CD4-positive, CD25-positive, alpha-beta regulatory T cell (primary cell): Measurements from ENCODE around the gene CACNA1B. TPM values are rescaled to one million over a fixed set of nuclear protein-coding genes. Genes with fewer than 3 reads are reported as not detected.

Experiments
- ATAC-seq, 2 donors: fragments of 150-1000 bp; cut with Tn5 transposase; one replicate each; pipeline ENCODE4 v1.10.0; 2021; ENCODE audit warnings: low read depth in 2 of 2, moderate number of reproducible peaks in 2 of 2, moderate library complexity in 1 of 2
- DNase-seq, 3 donors: peaks; one replicate each; pipeline versions ENCODE4 v3.0.0 to v3.0.0-alpha.2; 2012 to 2022; ENCODE audit warnings: mixed read lengths in 1 of 3
- H3K27ac ChIP-seq: one replicate; pipeline ENCODE4 v1.7.0; 2013; ENCODE audit warnings: mild to moderate bottlenecking, low read length; ENCODE audit not compliant: insufficient read depth, poor library complexity, severe bottlenecking
- H3K27me3 ChIP-seq: one replicate; pipeline ENCODE4 v1.7.0; 2013; ENCODE audit warnings: low read length; ENCODE audit not compliant: control insufficient read depth, insufficient read depth
- H3K36me3 ChIP-seq: one replicate; pipeline ENCODE4 v1.7.0; 2013; ENCODE audit warnings: mild to moderate bottlenecking, low read length, moderate library complexity; ENCODE audit not compliant: control insufficient read depth, insufficient read depth
- H3K4me1 ChIP-seq: 2 replicates; pipeline ENCODE4 v1.7.0; 2013; ENCODE audit warnings: mild to moderate bottlenecking, low read length; ENCODE audit not compliant: insufficient read depth, control insufficient read depth, poor library complexity, severe bottlenecking
- H3K4me3 ChIP-seq: one replicate; pipeline ENCODE4 v1.7.0; 2013; ENCODE audit warnings: low read depth, mild to moderate bottlenecking, low read length, moderate library complexity
- H3K9me3 ChIP-seq, 2 experiments: 1 replicate in 1 of 2; 2 replicates in 1 of 2; pipeline ENCODE4 v1.7.0; 2013; ENCODE audit warnings: low read length in 2 of 2, mild to moderate bottlenecking in 1 of 2, moderate library complexity in 1 of 2; ENCODE audit not compliant: control insufficient read depth in 2 of 2
- H3K27ac Mint-ChIP-seq, 3 donors: one replicate each; pipeline ENCODE4 v1.8.0; 2020 to 2022; ENCODE audit warnings: mild to moderate bottlenecking in 3 of 3, mixed read lengths in 3 of 3, moderate library complexity in 2 of 3
- H3K27me3 Mint-ChIP-seq: one replicate; pipeline ENCODE4 v1.8.0; 2022; ENCODE audit warnings: mild to moderate bottlenecking, mixed read lengths
- H3K36me3 Mint-ChIP-seq: one replicate; pipeline ENCODE4 v1.8.0; 2020; ENCODE audit warnings: mixed read lengths
- H3K4me1 Mint-ChIP-seq, 4 donors: one replicate each; pipeline ENCODE4 v1.8.0; 2020 to 2022; ENCODE audit warnings: mixed read lengths in 4 of 4, mild to moderate bottlenecking in 1 of 4
- H3K4me3 Mint-ChIP-seq, 4 donors: one replicate each; pipeline ENCODE4 v1.8.0; 2020 to 2022; ENCODE audit warnings: mild to moderate bottlenecking in 4 of 4, mixed read lengths in 4 of 4, moderate library complexity in 3 of 4
- H3K9me3 Mint-ChIP-seq, 7 donors: one replicate each; pipeline ENCODE4 v1.8.0; 2020 to 2022; ENCODE audit warnings: mixed read lengths in 7 of 7, mild to moderate bottlenecking in 3 of 7, moderate library complexity in 2 of 7
- polyA plus RNA-seq, 4 donors: library from polyadenylated mRNA; unstranded; fragments of 300-500 nt; fragmentation: Illumina TruSeq; gene quantifications; one replicate each; pipeline ENCODE4 v1.2.3, GENCODE V29; 2021
- total RNA-seq: library from RNA; stranded (reverse); gene quantifications from one replicate; pipeline ENCODE4 v1.2.3, GENCODE V29; 2022

CACNA1B gene
- total and polyA plus RNA-seq, 5 donors from 2014 or later: not detected

- H3K4me3 Mint-ChIP-seq: no peak overlapping the region
- H3K27ac Mint-ChIP-seq: no peak overlapping the region
- no peak overlapping the region for H3K27ac ChIP-seq
- H3K9me3 Mint-ChIP-seq: peaks cover 0 to 10% (median 4%) of the 10 kb centered on the region in 7 donors
- H3K4me3 ChIP-seq: no peak overlapping the region
- no peaks in the 10 kb centered on the region for H3K36me3 ChIP-seq
- H3K9me3 ChIP-seq: peaks cover 13 to 25% of the 10 kb centered on the region in 2 experiments
- no peaks in the 10 kb centered on the region for H3K36me3 Mint-ChIP-seq
- no peaks in the 10 kb centered on the region for H3K27me3 ChIP-seq
- H3K4me1 Mint-ChIP-seq: no peaks in the 10 kb centered on the region
- no peaks in the 10 kb centered on the region for H3K4me1 ChIP-seq
- H3K27me3 Mint-ChIP-seq: peaks cover 6% of the 10 kb centered on the region
- DNase-seq (no peak), ATAC-seq (no peak)
These were observed 71.7 kb downstream of the CACNA1B start for GRCh38 chr9:137949260-137949659.

- H3K9me3 ChIP-seq: peaks cover 3 to 10% of the 10 kb centered on the region in 2 experiments
- Mint-ChIP-seq H3K27ac (no peak overlapping the region), H3K9me3 (peaks cover 0 to 3% (median 0%) of the 10 kb centered on the region in 7 donors), H3K4me3 (no peak overlapping the region), H3K27me3 (peaks cover 5% of the 10 kb centered on the region), H3K36me3 (no peaks in the 10 kb centered on the region), H3K4me1 (no peaks in the 10 kb centered on the region)
- DNase-seq: no peak
- H3K27ac ChIP-seq: no peak overlapping the region
- H3K4me1 ChIP-seq: no peaks in the 10 kb centered on the region
- no peaks in the 10 kb centered on the region for H3K36me3 ChIP-seq
- H3K4me3 ChIP-seq: no peak overlapping the region
- H3K27me3 ChIP-seq: no peaks in the 10 kb centered on the region
- no peak for ATAC-seq
These were observed 73.5 kb downstream of the CACNA1B start for GRCh38 chr9:137951107-137951506.

GRCh38 chr9:137951597-137952490, 74.3 kb downstream of the CACNA1B start:
- H3K4me1 ChIP-seq: no peaks in the 10 kb centered on the region
- no peak overlapping the region for H3K4me3 ChIP-seq
- H3K9me3 ChIP-seq: peaks cover 3% of the 10 kb centered on the region in 2 experiments
- peaks cover 5% of the 10 kb centered on the region for H3K27me3 Mint-ChIP-seq
- peaks cover 0 to 3% (median 0%) of the 10 kb centered on the region in 7 donors for H3K9me3 Mint-ChIP-seq
- ATAC-seq (no peak), DNase-seq (no peak)
- H3K27me3 ChIP-seq: no peaks in the 10 kb centered on the region
- H3K27ac Mint-ChIP-seq: no peak overlapping the region
- no peaks in the 10 kb centered on the region for H3K36me3 Mint-ChIP-seq
- no peaks in the 10 kb centered on the region for H3K4me1 Mint-ChIP-seq
- H3K36me3 ChIP-seq: no peaks in the 10 kb centered on the region
- no peak overlapping the region for H3K27ac ChIP-seq
- H3K4me3 Mint-ChIP-seq: no peak overlapping the region

- Mint-ChIP-seq H3K4me1 (no peaks in the 10 kb centered on the region), H3K9me3 (peaks cover 0 to 3% (median 0%) of the 10 kb centered on the region in 7 donors), H3K4me3 (no peak overlapping the region), H3K36me3 (no peaks in the 10 kb centered on the region), H3K27ac (no peak overlapping the region), H3K27me3 (peaks cover 5% of the 10 kb centered on the region)
- H3K27ac ChIP-seq: no peak overlapping the region
- no peaks in the 10 kb centered on the region for H3K27me3 ChIP-seq
- H3K9me3 ChIP-seq: no peaks in the 10 kb centered on the region
- no peak for DNase-seq
- no peak overlapping the region for H3K4me3 ChIP-seq
- no peaks in the 10 kb centered on the region for H3K36me3 ChIP-seq
- H3K4me1 ChIP-seq: no peaks in the 10 kb centered on the region
- no peak for ATAC-seq
These were observed 75.5 kb downstream of the CACNA1B start for GRCh38 chr9:137952976-137953666.

GRCh38 chr9:137953683-137954438, 76.3 kb downstream of the CACNA1B start:
- Histone ChIP-seq H3K27ac (no peak overlapping the region), H3K36me3 (no peaks in the 10 kb centered on the region), H3K9me3 (no peaks in the 10 kb centered on the region), H3K4me3 (no peak overlapping the region), H3K27me3 (no peaks in the 10 kb centered on the region), H3K4me1 (no peaks in the 10 kb centered on the region)
- Mint-ChIP-seq H3K4me3 (no peak overlapping the region), H3K27me3 (peaks cover 5% of the 10 kb centered on the region), H3K36me3 (no peaks in the 10 kb centered on the region), H3K9me3 (peaks cover 0 to 3% (median 0%) of the 10 kb centered on the region in 7 donors), H3K27ac (no peak overlapping the region), H3K4me1 (no peaks in the 10 kb centered on the region)
- DNase-seq: no peak
- ATAC-seq: no peak

GRCh38 chr9:137955224-137955570, 77.6 kb downstream of the CACNA1B start:
- H3K9me3 Mint-ChIP-seq: peaks cover 0 to 3% (median 0%) of the 10 kb centered on the region in 7 donors
- Histone ChIP-seq H3K9me3 (no peaks in the 10 kb centered on the region), H3K4me3 (no peak overlapping the region), H3K27ac (no peak overlapping the region), H3K4me1 (no peaks in the 10 kb centered on the region), H3K27me3 (no peaks in the 10 kb centered on the region), H3K36me3 (no peaks in the 10 kb centered on the region)
- H3K36me3 Mint-ChIP-seq: no peaks in the 10 kb centered on the region
- DNase-seq (no peak), ATAC-seq (no peak)
- no peaks in the 10 kb centered on the region for H3K4me1 Mint-ChIP-seq
- H3K27me3 Mint-ChIP-seq: peaks cover 5% of the 10 kb centered on the region
- H3K27ac Mint-ChIP-seq: no peak overlapping the region
- no peak overlapping the region for H3K4me3 Mint-ChIP-seq

- Mint-ChIP-seq H3K27ac (no peak overlapping the region), H3K36me3 (no peaks in the 10 kb centered on the region), H3K27me3 (peaks cover 5% of the 10 kb centered on the region), H3K9me3 (peaks cover 0 to 3% (median 0%) of the 10 kb centered on the region in 7 donors), H3K4me3 (no peak overlapping the region), H3K4me1 (no peaks in the 10 kb centered on the region)
- Histone ChIP-seq H3K4me3 (no peak overlapping the region), H3K27ac (no peak overlapping the region), H3K27me3 (no peaks in the 10 kb centered on the region), H3K36me3 (no peaks in the 10 kb centered on the region), H3K4me1 (no peaks in the 10 kb centered on the region), H3K9me3 (no peaks in the 10 kb centered on the region)
- ATAC-seq (no peak), DNase-seq (no peak)
These were observed 78.0 kb downstream of the CACNA1B start for GRCh38 chr9:137955586-137955985.
